Measurements from ENCODE around the gene SLC25A25. TPM values are rescaled to one million over a fixed set of nuclear protein-coding genes. Genes with fewer than 3 reads are reported as not detected.

The SLC25A25 gene
- total RNA-seq, 1 donor: 20.2 TPM

DNA sequence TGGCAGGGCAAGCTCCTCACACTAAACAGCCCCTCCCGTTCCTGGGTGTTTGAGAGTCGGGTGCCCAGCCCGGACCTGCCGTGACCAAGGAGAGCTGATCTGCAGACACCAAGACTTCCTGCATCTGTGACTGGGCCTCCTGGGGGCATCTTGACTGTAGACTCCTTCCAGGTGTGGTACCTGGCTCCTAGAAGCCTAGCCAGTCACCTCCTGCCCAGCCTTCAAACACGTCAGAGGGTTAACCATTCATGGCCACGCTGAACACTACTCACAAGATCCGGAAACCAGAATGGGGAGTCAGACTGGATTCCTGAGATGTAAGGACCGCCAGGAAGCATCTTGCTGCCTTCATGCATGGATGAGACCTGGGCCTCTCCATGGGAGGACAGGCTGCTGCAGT is 77.5 kb downstream of the SLC25A25 start:
- DNase-seq (ENCODE audit: low read depth): no peak
- TF ChIP-seq, protein P1, sequence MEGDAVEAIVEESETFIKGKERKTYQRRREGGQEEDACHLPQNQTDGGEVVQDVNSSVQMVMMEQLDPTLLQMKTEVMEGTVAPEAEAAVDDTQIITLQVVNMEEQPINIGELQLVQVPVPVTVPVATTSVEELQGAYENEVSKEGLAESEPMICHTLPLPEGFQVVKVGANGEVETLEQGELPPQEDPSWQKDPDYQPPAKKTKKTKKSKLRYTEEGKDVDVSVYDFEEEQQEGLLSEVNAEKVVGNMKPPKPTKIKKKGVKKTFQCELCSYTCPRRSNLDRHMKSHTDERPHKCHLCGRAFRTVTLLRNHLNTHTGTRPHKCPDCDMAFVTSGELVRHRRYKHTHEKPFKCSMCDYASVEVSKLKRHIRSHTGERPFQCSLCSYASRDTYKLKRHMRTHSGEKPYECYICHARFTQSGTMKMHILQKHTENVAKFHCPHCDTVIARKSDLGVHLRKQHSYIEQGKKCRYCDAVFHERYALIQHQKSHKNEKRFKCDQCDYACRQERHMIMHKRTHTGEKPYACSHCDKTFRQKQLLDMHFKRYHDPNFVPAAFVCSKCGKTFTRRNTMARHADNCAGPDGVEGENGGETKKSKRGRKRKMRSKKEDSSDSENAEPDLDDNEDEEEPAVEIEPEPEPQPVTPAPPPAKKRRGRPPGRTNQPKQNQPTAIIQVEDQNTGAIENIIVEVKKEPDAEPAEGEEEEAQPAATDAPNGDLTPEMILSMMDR (IDR thresholded peaks at IDR 0.05; ENCODE audit: insufficient read depth, low read length): no peak
- no peak overlapping the region for H3K4me3 ChIP-seq (ENCODE audit: low read depth, low read length)

DNA sequence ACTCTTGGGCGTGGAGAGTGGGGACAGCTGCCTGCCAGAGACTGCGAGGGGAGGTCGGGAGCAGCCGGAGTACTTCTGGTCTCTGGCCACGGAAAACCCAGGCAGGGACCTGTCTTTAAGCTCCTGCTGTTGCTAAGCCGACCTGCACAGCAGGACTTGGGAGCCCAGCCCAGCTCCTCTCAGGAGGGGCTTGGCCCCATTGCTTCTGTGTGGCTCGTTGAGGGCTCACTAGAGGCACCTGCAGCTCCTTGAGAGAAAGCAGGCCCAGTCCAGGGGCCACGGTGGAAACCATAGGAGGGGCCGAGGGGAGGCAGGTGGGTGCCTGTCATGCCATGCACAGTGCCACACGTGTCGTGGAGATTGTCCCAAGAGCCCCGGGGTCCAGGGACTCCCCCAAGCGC is 77.9 kb downstream of the SLC25A25 start:
- no peak overlapping the region for H3K4me3 ChIP-seq (ENCODE audit: low read depth, low read length)
- TF ChIP-seq, protein P1 (IDR thresholded peaks at IDR 0.05; ENCODE audit: insufficient read depth, low read length): no peak
- DNase-seq (ENCODE audit: low read depth): no peak

DNA sequence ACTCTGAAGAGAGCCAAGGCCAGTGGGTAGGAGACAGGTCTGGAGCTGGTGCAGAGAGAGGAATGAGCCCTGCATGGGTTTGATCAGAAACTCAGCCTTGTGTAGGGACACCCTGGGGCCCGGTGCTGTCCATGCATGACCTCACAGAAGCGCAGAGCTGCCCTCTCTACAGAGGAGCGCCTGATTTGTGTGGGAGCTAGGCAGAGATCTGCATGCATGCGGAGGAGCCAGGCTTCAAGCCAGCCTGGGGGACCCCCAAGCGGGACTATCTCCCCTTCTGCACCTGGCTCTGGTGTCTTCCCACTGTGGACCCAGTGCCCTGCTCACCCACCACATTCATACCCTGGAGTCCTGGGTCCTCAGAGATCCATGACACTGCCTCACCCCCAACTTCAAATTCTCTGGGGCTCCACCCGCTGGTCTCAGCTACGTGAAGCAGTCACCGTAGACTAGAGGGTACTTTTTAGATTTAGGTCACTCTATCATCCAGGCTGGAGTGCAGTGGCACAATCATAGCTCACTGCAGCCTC is 78.6 kb downstream of the SLC25A25 start:
- no peak overlapping the region for H3K4me3 ChIP-seq (ENCODE audit: low read depth, low read length)
- DNase-seq (ENCODE audit: low read depth): no peak
- TF ChIP-seq, protein P1 (IDR thresholded peaks at IDR 0.05; ENCODE audit: insufficient read depth, low read length): no peak

DNA sequence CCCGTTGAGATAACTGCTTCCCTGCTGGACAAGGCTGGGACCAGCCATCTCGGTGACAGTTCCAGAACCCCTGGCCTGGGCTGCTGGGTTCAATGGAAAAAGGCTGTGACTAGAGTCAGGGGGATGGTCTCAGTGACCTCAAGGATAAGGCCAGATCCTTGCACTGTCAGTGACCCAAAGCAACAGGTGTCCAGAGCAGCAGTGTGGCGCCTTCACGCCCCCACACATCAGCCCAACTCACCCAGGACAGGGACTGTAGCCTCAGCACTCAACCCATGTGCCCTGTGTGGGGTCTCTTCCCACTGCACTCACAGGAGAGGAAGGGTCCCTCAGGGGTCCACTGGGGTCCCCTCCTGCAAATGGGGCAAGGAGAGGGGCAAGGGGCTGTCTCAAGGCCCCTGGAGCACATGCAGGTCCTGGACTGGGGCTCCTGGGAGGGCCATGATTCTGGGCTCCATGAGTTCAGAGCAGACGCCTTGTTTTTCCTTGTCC is 80.5 kb downstream of the SLC25A25 start:
- TF ChIP-seq, protein P1 (IDR thresholded peaks at IDR 0.05; ENCODE audit: insufficient read depth, low read length): no peak
- H3K4me3 ChIP-seq (ENCODE audit: low read depth, low read length): no peak overlapping the region
- DNase-seq (ENCODE audit: low read depth): no peak

DNA sequence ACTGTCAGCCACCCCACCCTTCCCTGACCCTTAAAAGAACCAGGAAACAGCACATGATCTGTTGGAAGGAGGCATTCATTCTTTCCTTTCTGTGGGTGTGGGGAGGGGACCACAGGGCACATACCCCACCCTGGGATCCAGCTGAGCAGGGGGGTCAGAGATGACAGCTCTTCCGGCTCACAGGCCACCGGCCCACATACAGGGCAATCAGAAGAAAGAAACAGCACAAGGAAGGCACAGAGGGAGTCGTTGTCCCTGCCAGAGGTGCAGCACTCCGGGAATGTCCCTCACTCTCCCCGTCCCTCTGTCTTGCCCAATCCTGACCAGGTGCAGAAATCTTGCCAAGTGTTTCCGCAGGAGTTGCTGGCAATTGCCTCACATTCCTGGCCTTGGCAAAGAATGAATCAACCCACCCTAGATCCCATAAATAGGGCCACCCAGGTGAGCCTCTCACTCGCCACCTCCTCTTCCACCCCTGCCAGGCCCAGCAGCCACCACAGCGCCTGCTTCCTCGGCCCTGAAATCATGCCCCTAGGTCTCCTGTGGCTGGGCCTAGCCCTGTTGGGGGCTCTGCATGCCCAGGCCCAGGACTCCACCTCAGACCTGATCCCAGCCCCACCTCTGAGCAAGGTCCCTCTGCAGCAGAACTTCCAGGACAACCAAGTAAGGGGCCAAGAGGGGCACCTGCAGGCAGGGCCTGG is 81.1 kb downstream of the SLC25A25 start, which contains the start of gene LCN2:
Gene LCN2 (plus strand): TSS at position 453 of the 701 bp plus-strand sequence. CDS start 73 bp downstream, at position 526.
- TF ChIP-seq, protein P1 (IDR thresholded peaks at IDR 0.05; ENCODE audit: insufficient read depth, low read length): no peak
- peak; percentile 23 for DNase-seq (ENCODE audit: low read depth)

DNA sequence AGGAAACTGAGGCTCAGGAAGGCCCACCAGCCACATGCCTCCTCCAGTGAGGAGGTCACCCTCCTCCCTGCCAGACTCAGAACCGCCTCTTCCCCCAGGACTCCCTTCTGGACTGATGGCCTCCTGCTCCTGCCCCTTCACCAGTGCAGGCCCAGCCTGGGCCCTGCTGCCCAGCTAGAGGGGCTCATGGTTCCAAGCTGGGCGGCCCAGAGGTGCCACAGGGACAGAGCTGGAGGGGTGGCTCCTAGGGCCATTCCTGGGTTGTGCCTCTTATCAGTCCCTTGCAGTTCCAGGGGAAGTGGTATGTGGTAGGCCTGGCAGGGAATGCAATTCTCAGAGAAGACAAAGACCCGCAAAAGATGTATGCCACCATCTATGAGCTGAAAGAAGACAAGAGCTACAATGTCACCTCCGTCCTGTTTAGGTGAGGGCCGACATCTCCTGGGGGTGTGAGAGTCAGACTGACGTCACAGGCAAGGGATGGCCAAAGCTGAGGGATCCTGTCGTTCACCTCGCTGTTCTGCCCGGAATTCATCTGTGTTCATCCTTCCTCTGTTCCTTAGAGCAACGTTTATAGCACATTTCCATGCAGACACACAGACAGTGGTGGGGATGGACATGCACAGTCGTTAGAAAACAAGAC is 82.0 kb downstream of the SLC25A25 start:
- TF ChIP-seq, protein P1 (IDR thresholded peaks at IDR 0.05; ENCODE audit: insufficient read depth, low read length): no peak
- DNase-seq (ENCODE audit: low read depth): no peak
- H3K4me3 ChIP-seq (ENCODE audit: low read depth, low read length): no peak overlapping the region

More for the DNA sequence above, 81.1 kb downstream of the SLC25A25 start, which contains the start of gene LCN2:
- no peak within 1 kb of the TSS for H3K4me3 ChIP-seq (ENCODE audit: low read depth, low read length)
